GM21737 (cell line): ENCODE results near the gene F5.

Source experiments
- ATAC-seq: cut with Tn5 transposase; IDR thresholded peaks from one replicate; pipeline ENCODE4 v1.9.1; 2021; ENCODE audit warnings: mild to moderate bottlenecking, moderate library complexity; ENCODE audit not compliant: unreplicated experiment

Gene F5

DNA sequence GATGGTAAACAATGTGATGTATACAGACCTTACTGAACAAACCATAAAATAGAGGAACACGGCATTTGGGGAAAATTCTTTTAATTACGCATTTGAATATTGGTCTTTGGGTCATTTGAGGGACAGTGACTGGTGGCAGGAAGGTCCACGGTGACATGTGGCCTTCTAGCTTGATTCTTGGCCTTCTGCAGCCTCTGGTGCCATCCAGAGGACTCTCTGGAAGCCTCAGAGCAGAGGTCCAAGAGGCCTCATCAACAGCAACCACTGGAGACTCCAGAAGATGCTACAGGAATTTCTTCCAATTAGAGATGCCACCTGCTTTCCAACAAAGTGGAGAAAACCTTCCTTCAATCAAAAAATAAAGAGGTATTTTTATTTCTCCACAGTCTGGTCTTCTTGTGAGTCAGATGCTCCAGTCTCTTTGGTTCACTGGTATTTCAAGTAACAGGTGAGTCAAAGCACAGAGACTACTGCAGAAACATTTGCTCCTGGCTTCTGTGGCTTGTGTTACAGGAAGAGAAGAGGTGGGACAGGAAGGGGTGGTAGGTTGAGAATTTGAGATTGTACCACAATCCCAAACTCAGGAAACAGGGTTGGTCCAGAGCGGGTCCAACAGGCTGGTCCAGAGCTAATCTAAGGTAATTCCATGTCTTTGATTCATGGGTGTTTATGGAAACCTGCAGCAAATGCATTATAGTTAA is 2.7 kb upstream of the F5 start:
- ATAC-seq, result no peak

- no peak for ATAC-seq
These were observed 1.8 kb upstream of the F5 start for GRCh38 chr1:169588112-169588511.

- ATAC-seq, result no peak
These were observed 250 bp downstream of the F5 start for GRCh38 chr1:169586067-169586394.

DNA sequence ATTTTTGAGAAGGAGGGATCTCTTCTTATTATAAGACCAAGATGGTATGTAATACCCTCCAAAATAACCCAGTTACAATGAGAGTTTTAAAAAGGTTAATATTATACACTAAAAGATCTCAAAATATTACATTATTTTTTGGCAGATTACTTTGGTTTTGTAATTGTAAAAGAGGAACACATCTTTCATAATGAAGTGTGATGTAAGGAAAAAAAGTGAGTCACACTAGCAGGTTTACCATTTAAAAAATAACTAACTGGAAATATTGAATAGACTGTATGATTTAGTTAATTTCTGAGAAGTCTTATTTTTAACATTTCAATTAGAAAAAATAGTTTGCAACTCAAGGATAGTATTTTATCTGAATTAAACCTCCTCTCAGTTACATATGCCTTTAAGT is 1.1 kb downstream of the F5 start:
- ATAC-seq, result no peak

GRCh38 chr1:169584483-169585144 is 1.7 kb downstream of the F5 start:
- ATAC-seq, result no peak

DNA sequence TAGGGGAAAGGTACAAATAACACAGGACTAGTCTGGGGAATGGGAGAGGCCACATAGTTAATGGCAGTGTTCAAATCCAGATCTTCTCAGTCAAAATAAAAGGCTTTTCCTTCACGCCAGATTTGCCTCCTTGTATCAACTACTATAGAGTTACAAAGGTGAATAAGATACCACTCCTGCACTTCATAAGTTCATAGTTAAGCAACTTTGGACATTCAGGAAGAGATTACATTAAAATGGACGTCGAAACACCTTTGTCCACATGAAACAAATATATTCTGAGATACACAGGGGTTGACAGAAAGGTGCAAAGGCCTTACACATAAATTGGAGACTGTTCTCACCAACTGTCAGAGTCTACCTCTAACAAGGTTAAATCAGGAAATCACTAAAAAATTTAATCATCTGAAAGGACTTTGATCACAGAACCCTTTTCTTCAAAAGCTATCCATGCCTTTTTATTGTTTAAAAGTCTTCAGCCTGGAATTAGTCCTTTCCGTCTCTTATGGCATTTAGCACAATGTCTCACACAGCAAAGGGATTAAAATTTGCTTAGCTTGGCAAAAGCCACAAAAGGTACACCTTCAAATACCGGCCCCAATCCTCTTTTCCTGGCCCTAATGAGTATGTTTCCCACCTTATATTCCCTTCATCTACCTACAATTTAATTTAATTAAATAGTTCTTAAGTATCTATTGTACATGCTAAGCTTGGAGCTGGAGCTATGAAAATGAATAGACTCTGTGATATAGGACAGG is 8.1 kb downstream of the F5 start:
- ATAC-seq, result no peak

DNA sequence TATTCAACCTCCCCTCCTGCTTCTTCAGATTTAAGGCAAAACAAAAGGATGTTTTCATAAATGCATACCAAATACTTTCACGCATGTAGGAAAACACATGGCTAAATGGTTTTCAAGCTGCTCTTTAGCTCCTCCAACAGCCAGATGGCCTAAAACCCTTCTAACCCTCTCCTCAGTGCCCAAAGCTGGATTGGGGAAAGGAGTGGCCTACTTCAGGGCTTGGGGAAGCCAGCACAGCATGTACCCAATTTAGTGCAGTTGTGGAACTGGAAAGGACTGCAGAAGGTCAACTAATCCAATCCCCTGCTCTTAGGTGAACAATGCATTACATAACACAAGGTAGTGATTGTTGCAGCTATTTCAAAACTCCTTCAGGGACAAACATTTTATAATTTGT is 9.3 kb downstream of the F5 start:
- no peak for ATAC-seq

GRCh38 chr1:169576241-169576934 is 9.9 kb downstream of the F5 start:
- no peak for ATAC-seq

DNA sequence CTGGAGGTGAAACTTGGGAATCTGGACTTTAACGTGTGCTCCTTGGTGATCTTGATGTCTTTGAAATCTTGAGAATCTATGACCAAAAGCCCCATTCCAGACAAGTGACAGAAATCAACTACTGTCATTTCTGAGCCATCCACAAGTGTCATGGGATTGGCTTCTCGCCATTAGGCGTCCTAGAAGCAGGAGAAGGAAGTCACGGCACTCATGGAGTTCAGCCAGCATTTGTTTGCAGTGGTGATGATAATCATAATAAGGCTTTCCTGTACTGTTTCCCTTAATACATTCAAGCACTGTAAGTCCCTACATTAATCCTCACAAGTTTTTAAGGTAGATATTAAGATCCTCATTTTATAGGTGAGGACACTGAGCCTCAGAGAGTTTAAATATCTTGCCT is 11.9 kb downstream of the F5 start:
- ATAC-seq, result no peak

DNA sequence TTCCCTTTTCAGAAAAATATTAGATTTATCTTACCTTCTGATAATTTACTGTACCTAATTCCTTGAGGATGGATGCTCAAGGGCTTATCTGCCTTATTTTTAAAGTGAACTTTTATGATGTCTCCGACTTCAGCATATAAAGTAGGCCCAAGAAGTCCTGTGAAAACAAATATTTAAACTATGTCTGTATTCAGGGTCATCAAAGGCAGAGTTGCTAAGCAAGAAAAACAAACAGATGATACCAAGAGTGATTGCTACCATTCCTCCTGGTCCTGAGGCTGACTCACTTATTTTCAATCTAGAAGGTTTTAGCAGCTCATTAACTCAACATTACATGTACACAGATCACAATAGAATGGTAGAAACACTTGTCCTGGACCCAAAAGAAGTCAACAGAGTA is 14.1 kb downstream of the F5 start:
- no peak for ATAC-seq

DNA sequence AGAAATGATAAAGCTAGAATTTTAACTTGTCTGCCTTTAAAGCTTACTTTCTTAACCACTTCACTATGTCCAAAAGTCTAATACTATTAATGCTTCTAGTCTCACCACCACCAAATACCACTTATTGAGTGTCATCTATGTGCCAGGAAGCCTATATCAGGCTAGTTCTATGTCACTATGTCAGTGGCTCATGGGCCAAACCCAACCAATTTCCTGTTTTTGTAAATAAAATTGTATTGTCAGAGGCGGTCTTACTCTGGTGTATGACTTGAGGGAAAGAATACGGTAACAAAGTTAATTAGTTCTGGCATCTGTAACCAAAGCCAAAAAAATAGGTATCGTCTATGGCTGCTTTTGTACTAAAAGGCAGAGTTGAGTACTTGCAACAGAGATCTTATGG is 14.8 kb downstream of the F5 start:
- ATAC-seq, result no peak

DNA sequence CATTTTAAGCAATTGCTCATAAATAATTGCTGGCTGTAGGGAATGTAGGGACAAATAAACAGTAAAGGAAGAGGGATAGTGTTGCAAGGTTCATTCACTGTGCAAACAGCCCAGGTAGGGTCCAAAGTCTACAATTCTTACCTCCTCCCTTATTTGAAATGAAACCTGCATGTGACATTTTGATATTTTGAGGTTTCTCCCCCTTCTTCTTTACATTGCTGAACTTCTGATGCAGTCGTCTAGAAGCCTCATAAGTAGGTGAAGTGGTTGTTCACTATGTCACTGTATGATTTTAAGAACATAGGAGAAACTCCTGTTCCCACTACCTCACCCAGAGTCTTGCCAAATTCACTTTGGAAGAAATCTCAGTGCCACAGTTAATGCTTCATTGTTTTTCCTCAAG is 16.1 kb downstream of the F5 start:
- ATAC-seq, result no peak

DNA sequence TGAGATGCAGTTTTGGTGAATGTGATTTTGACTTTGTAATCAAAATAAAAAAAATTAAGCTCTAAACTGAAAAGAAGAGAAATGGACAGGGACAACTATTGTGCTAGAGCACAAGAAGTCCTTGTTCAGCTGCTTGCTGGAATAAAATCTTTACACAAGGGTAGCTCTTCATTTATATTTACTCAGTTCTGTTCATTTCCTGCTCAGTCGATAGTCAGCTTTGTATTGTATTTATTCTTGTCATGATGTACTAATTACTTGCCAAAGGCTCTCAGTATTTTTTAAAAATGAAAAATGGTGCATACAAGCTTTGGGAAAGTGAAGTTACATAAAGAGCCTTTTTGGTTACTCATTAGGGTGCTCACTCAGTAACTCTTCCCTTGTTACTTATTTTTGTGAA is 17.8 kb downstream of the F5 start:
- no peak for ATAC-seq

- no peak for ATAC-seq
These were observed 20.7 kb downstream of the F5 start for GRCh38 chr1:169565335-169566271.

DNA sequence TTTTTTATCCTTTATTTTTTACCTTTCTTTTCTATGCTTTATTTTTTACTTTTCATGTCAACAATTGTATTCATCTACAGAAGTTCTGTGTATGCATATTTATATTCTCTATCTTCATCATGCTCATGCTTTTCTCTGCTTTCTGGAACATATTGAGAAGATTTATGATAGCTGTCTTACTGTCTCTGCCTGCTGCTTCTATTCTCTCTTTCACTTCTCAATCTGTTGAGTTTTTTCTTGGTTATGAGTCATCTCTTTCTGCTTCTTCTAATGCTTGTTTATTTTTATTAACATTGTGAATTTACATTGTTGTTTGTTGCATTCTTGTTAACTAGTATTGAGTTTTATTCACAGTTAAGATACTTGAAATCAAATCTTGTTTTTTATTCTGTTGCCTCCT is 22.6 kb downstream of the F5 start:
- no peak for ATAC-seq

- ATAC-seq, result no peak
These were observed 23.2 kb downstream of the F5 start for GRCh38 chr1:169563019-169563615.

GRCh38 chr1:169561692-169562091 is 24.6 kb downstream of the F5 start:
- ATAC-seq, result no peak

GRCh38 chr1:169557131-169557530 is 29.1 kb downstream of the F5 start:
- ATAC-seq, result no peak

DNA sequence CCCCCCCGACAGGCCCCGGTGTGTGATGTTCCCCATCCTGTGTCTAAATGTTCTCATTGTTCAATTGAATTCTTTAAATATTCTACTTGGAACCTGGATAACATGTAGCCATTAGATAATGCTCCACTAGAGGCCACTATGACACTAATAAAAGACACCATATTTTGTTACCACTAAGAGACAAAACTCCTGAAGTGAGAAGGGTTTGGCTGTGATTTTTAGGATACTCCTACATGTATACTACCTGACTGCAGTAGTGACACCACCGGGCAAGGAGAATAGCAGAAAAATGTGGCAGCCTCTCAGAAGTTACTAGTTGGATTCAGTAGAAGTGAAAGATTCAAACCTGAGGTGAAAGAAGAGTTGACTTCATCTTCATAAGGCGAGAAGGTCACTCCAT is 36.0 kb downstream of the F5 start:
- no peak for ATAC-seq

DNA sequence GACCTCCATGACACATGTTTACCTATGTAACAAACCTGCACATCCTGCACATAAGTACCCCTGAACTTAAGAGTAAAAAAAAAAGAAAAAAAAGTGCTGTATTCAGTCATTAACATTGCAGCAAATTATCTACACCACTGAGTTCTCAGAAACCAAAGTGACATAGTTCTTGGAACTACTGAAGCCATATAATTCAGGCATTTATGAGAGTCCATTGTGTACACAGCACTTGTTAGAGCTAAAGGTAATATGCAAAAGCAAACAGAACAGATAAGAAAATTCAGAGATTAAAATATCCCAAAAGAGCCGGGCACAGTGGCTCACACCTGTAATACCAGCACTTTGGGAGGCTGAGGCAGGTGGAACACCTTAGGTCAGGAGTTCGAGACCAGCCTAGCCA is 38.0 kb downstream of the F5 start:
- no peak for ATAC-seq
